HepG2 (cell line): ENCODE measurements around the gene CNN3. TPM values are rescaled to one million over a fixed set of nuclear protein-coding genes. Genes with fewer than 3 reads are reported as not detected.
A peak's percentile ranks its signal among the peaks of the same experiment; 100 is the strongest.

Source experiments
- AKAP8 ChIP-seq: sonication (generic); formaldehyde crosslinking; IDR thresholded peaks from 2 replicates; pipeline ENCODE4 v1.5.1; 2020; ENCODE audit warnings: mild to moderate bottlenecking, missing genetic modification reagents
- BORCS8-MEF2B ChIP-seq: sonication (generic); formaldehyde crosslinking; IDR thresholded peaks from 2 replicates; pipeline ENCODE4 v1.8.0; 2022; ENCODE audit warnings: mild to moderate bottlenecking, missing genetic modification reagents
- BRCA1 ChIP-seq: sonication (generic); formaldehyde crosslinking; IDR thresholded peaks from 2 replicates; pipeline ENCODE4 v1.4.0; 2020; ENCODE audit warnings: missing genetic modification reagents
- ETV5 ChIP-seq: IDR thresholded peaks from 2 replicates; pipeline ENCODE4 v1.6.1; 2018; ENCODE audit warnings: missing biosample characterization, missing genetic modification reagents, inconsistent platforms, borderline replicate concordance
- FOXJ3 ChIP-seq: sonication (generic); formaldehyde crosslinking; IDR thresholded peaks from 2 replicates; pipeline ENCODE4 v1.4.0; 2020; ENCODE audit warnings: missing genetic modification reagents, mild to moderate bottlenecking, borderline replicate concordance
- HDAC2 ChIP-seq: sonication (generic); formaldehyde crosslinking; IDR thresholded peaks from 2 replicates; pipeline ENCODE4 v1.4.0; 2020; ENCODE audit warnings: missing genetic modification reagents
- IRX3 ChIP-seq: sonication (generic); formaldehyde crosslinking; IDR thresholded peaks from 2 replicates; pipeline ENCODE4 v1.8.1; 2023; ENCODE audit warnings: mild to moderate bottlenecking, low read depth, missing genetic modification reagents, borderline replicate concordance
- ISX ChIP-seq: sonication (generic); formaldehyde crosslinking; conservative IDR thresholded peaks from 2 replicates; pipeline ENCODE4 v1.5.0; 2020; ENCODE audit warnings: missing genetic modification reagents
- MTF2 ChIP-seq: sonication (generic); formaldehyde crosslinking; IDR thresholded peaks from 2 replicates; pipeline ENCODE4 v1.5.0; 2020; ENCODE audit warnings: missing genetic modification reagents, borderline replicate concordance
- NRL ChIP-seq: sonication (generic); formaldehyde crosslinking; IDR thresholded peaks from 2 replicates; pipeline ENCODE4 v1.5.0; 2020; ENCODE audit warnings: missing genetic modification reagents, mild to moderate bottlenecking, moderate library complexity, borderline replicate concordance
- PAF1 ChIP-seq: IDR thresholded peaks from 2 replicates; pipeline ENCODE4 v1.6.1; 2016; ENCODE audit warnings: missing genetic modification reagents, missing compliant biosample characterization
- PCBP1 ChIP-seq: fragments of 200-400 bp; formaldehyde crosslinking; IDR thresholded peaks from 2 replicates; pipeline ENCODE4 v1.6.1; 2017; ENCODE audit warnings: mild to moderate bottlenecking, low read depth, low read length, borderline replicate concordance
- PTBP1 ChIP-seq: fragments of 200-400 bp; formaldehyde crosslinking; IDR thresholded peaks from 2 replicates; pipeline ENCODE4 v1.6.1; 2018; ENCODE audit warnings: low read length, low read depth; ENCODE audit not compliant: poor library complexity, severe bottlenecking
- SRSF1 ChIP-seq: fragments of 200-400 bp; formaldehyde crosslinking; optimal IDR thresholded peaks from 2 replicates; pipeline ENCODE3; 2017; ENCODE audit warnings: mild to moderate bottlenecking, low read depth, low read length, moderate library complexity
- ZFP90 ChIP-seq: sonication (generic); formaldehyde crosslinking; IDR thresholded peaks from 2 replicates; pipeline ENCODE4 v1.8.0; 2022; ENCODE audit warnings: missing genetic modification reagents, mild to moderate bottlenecking, inconsistent platforms, borderline replicate concordance
- polyA plus RNA-seq, 8 experiments: library from polyadenylated mRNA; depleted of rRNA in 3 of 8; stranded (reverse) in 7 of 8; unstranded in 1 of 8; fragments of >200 nt; fragmentation: Illumina TruSeq in 4 of 8; extraction: Trizol in 4 of 8; gene quantifications; 2 replicates each; pipeline versions ENCODE4 v1.2.1 to v1.2.3, GENCODE V29; 2011 to 2016; ENCODE audit warnings: low read depth in 4 of 8, missing spikeins in 1 of 8, mixed read lengths in 1 of 8; ENCODE audit not compliant: insufficient read depth in 1 of 8
- total RNA-seq, 5 experiments: library from RNA; depleted of rRNA; stranded (reverse); fragments of >200 nt; fragmentation: Illumina TruSeq; extraction: Trizol; gene quantifications; 2 replicates each; pipeline ENCODE4 v1.2.3, GENCODE V29; 2016; ENCODE audit warnings: low read depth in 1 of 5
- TF ChIP-seq, protein P1 (sequence below), 2 experiments: sonication (generic) in 1 of 2; formaldehyde crosslinking in 1 of 2; IDR thresholded peaks; 2 replicates each; pipeline versions ENCODE4 v1.6.1 to v1.9.0; 2014 to 2022; ENCODE audit warnings: antibody characterized with exemption in 1 of 2, borderline replicate concordance in 1 of 2, inconsistent platforms in 1 of 2, low read depth in 1 of 2, missing genetic modification reagents in 1 of 2
- TF ChIP-seq, protein P2 (sequence below): sonication (generic); formaldehyde crosslinking; IDR thresholded peaks from 2 replicates; pipeline ENCODE4 v1.8.1; 2023; ENCODE audit warnings: missing genetic modification reagents, inconsistent platforms, borderline replicate concordance
- TF ChIP-seq, protein P3 (sequence below): IDR thresholded peaks from 2 replicates; pipeline ENCODE4 v1.6.1; 2012; ENCODE audit warnings: inconsistent platforms
- TF ChIP-seq, protein P4 (sequence below): sonication (generic); formaldehyde crosslinking; IDR thresholded peaks from 2 replicates; pipeline ENCODE4 v1.4.0; 2020; ENCODE audit warnings: low read depth, mild to moderate bottlenecking, missing genetic modification reagents

The CNN3 gene
- total and polyA plus RNA-seq, 2 of the 13 experiments (the other 11 are each of a cell fraction or from before 2014, with no cell fraction given) = 113 to 223 TPM

DNA sequence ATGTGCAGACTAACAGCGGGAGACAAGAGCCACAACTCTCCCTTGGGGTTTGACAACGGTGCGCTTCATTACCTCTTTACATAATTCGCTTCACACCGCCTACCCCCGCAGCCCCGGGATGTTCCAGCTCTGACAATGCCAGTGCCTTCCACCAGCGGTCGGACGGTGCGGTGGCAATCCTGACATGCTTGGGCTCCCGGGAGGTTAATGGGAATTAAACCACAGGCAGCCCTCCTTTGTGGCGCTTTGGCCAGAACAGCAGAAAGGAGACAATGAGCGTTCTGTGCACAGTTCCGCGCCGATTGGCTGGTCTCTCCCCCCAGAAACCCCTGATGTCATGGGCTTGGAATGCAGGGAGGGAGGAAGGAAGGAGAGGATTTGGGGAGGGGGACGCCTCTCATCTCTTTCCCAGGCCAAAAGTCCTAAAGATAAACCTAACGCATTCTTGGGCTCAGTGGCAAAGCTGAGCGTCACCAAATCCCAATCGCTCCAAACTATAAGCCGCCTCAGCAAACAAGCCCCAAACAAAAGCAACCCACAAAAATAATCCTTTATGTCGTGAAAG, 1.3 kb downstream of the CNN3 start (continued):
- TF ChIP-seq, protein P1, sequence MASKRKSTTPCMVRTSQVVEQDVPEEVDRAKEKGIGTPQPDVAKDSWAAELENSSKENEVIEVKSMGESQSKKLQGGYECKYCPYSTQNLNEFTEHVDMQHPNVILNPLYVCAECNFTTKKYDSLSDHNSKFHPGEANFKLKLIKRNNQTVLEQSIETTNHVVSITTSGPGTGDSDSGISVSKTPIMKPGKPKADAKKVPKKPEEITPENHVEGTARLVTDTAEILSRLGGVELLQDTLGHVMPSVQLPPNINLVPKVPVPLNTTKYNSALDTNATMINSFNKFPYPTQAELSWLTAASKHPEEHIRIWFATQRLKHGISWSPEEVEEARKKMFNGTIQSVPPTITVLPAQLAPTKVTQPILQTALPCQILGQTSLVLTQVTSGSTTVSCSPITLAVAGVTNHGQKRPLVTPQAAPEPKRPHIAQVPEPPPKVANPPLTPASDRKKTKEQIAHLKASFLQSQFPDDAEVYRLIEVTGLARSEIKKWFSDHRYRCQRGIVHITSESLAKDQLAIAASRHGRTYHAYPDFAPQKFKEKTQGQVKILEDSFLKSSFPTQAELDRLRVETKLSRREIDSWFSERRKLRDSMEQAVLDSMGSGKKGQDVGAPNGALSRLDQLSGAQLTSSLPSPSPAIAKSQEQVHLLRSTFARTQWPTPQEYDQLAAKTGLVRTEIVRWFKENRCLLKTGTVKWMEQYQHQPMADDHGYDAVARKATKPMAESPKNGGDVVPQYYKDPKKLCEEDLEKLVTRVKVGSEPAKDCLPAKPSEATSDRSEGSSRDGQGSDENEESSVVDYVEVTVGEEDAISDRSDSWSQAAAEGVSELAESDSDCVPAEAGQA (IDR thresholded peaks at IDR 0.05; ENCODE audit: low read depth) = no peak
- TF ChIP-seq, protein P1 (CRISPR knock-in tag; IDR thresholded peaks at IDR 0.05; ENCODE audit: borderline replicate concordance) = peak; percentile 53; the same call in 1 of the 2 replicates
- TF ChIP-seq ISX (CRISPR knock-in tag) = no peak
- no peak for TF ChIP-seq AKAP8 (CRISPR knock-in tag)
- TF ChIP-seq SRSF1 = no peak
- TF ChIP-seq, protein P2, sequence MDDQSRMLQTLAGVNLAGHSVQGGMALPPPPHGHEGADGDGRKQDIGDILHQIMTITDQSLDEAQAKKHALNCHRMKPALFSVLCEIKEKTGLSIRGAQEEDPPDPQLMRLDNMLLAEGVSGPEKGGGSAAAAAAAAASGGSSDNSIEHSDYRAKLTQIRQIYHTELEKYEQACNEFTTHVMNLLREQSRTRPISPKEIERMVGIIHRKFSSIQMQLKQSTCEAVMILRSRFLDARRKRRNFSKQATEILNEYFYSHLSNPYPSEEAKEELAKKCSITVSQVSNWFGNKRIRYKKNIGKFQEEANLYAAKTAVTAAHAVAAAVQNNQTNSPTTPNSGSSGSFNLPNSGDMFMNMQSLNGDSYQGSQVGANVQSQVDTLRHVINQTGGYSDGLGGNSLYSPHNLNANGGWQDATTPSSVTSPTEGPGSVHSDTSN (CRISPR knock-in tag) = 0 out of 2 replicates have a peak, but pooled peaks have one; percentile 31
- no peak for TF ChIP-seq PTBP1
- no peak for TF ChIP-seq IRX3 (CRISPR knock-in tag)
- no peak for TF ChIP-seq BORCS8-MEF2B (CRISPR knock-in tag)
- TF ChIP-seq PCBP1 = no peak
- TF ChIP-seq, protein P3, sequence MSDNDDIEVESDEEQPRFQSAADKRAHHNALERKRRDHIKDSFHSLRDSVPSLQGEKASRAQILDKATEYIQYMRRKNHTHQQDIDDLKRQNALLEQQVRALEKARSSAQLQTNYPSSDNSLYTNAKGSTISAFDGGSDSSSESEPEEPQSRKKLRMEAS = no peak
- TF ChIP-seq NRL (CRISPR knock-in tag) = no peak
- peak; percentile 81; the same call in 1 of the 2 replicates for TF ChIP-seq ZFP90 (CRISPR knock-in tag)
- TF ChIP-seq MTF2 (CRISPR knock-in tag) = peak; percentile 49; the same call in 1 of the 2 replicates
- TF ChIP-seq, protein P4, sequence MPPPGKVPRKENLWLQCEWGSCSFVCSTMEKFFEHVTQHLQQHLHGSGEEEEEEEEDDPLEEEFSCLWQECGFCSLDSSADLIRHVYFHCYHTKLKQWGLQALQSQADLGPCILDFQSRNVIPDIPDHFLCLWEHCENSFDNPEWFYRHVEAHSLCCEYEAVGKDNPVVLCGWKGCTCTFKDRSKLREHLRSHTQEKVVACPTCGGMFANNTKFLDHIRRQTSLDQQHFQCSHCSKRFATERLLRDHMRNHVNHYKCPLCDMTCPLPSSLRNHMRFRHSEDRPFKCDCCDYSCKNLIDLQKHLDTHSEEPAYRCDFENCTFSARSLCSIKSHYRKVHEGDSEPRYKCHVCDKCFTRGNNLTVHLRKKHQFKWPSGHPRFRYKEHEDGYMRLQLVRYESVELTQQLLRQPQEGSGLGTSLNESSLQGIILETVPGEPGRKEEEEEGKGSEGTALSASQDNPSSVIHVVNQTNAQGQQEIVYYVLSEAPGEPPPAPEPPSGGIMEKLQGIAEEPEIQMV (CRISPR knock-in tag) = no peak; the same call in 1 of the 2 replicates
- TF ChIP-seq ETV5 (CRISPR knock-in tag) = peak; percentile 55; the same call in 1 of the 2 replicates
- TF ChIP-seq PAF1 = no peak
- no peak; the same call in 1 of the 2 replicates for TF ChIP-seq HDAC2
- 0 out of 2 replicates have a peak, but pooled peaks have one; percentile 41 for TF ChIP-seq FOXJ3 (CRISPR knock-in tag)
- no peak for TF ChIP-seq BRCA1 (CRISPR knock-in tag)
